Measurements from ENCODE around the gene SNX1. TPM values are rescaled to one million over a fixed set of nuclear protein-coding genes. Genes with fewer than 3 reads are reported as not detected.

Gene SNX1
- total and polyA plus RNA-seq, 2 of the 13 experiments (the other 11 are each of a cell fraction or from before 2014, with no cell fraction given) = 29.3 to 60.1 TPM

DNA sequence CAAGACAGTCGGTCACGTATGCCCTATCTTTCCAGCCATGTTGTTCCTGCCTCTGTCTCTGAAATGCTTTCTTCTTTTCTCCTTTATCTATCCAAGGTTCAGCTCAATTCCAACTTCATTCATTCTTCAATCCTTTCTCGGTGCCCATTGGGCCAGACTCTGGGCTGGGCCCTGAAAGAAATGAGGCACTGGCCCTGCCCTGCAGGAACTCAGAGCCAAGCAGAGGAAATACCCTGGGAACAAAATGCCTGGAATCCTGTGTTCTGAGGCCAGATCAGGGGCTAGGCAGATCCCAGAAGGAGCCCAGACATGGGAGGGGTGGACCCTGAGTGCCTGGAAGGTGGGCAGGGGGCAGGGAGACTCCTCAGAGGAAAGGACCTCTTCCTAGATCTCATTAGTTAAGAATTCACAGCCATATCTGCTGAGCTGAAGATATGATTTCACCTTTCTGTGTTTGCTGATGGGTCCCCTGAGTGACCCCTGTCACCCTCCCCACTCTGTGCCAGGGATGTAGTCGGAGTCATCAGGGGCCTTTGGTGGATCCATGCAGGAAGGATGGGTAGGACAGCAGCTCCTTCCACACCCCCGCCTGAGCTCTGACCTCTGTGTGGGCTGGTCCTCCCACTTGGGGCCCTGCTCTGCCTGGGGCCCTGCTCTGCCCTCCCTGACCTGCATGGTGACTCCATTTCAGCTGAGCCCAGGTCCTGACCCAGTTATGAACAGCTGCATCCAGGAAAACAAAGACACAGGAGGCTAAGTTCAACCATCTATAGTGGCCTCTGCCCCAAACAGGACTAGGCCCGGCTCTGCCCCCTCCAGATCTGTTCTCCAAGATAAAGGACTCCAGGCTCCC lies 44.1 kb upstream of the SNX1 start (continued):
- TF ChIP-seq USF2 (IDR thresholded peaks at IDR 0.05; ENCODE audit: low read depth, low read length) (no peak), USF2 (CRISPR knock-in tag; IDR thresholded peaks at IDR 0.05; ENCODE audit: borderline replicate concordance) (no peak), SAP130 (CRISPR knock-in tag; IDR thresholded peaks at IDR 0.05; ENCODE audit: low read depth) (0 out of 2 replicates have a peak, but pooled peaks have one; percentile 9), ZNF784 (CRISPR knock-in tag; IDR thresholded peaks at IDR 0.05; ENCODE audit: borderline replicate concordance) (no peak), FOXA1 (IDR thresholded peaks at IDR 0.05) (no peak), FOXA1 (CRISPR knock-in tag; IDR thresholded peaks at IDR 0.05) (no peak), RARA (CRISPR knock-in tag; IDR thresholded peaks at IDR 0.05) (peak; percentile 79), ZBTB3 (CRISPR knock-in tag; IDR thresholded peaks at IDR 0.05; ENCODE audit: borderline replicate concordance, low read depth) (no peak), NR2F2 (IDR thresholded peaks at IDR 0.05; ENCODE audit: borderline replicate concordance, low read depth) (peak; percentile 48; the same call in 1 of the 2 replicates), RFXANK (CRISPR knock-in tag; IDR thresholded peaks at IDR 0.05) (no peak), TBX2 (CRISPR knock-in tag; IDR thresholded peaks at IDR 0.05; ENCODE audit: borderline replicate concordance) (no peak), RARG (CRISPR knock-in tag; IDR thresholded peaks at IDR 0.05; ENCODE audit: low read depth) (no peak), ZNF274 (CRISPR knock-in tag; IDR thresholded peaks at IDR 0.05) (no peak), KLF9 (CRISPR knock-in tag; IDR thresholded peaks at IDR 0.05; ENCODE audit: low read depth) (no peak), ZNF605 (CRISPR knock-in tag; IDR thresholded peaks at IDR 0.05) (no peak), DDIT3 (CRISPR knock-in tag; IDR thresholded peaks at IDR 0.05) (no peak), DBP (CRISPR knock-in tag; IDR thresholded peaks at IDR 0.05; ENCODE audit: not compliant biosample characterization) (no peak), RXRA (CRISPR knock-in tag; IDR thresholded peaks at IDR 0.05) (peak; percentile 29; the same call in 1 of the 2 replicates)
- TF ChIP-seq, protein P1, sequence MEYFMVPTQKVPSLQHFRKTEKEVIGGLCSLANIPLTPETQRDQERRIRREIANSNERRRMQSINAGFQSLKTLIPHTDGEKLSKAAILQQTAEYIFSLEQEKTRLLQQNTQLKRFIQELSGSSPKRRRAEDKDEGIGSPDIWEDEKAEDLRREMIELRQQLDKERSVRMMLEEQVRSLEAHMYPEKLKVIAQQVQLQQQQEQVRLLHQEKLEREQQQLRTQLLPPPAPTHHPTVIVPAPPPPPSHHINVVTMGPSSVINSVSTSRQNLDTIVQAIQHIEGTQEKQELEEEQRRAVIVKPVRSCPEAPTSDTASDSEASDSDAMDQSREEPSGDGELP (IDR thresholded peaks at IDR 0.05; ENCODE audit: borderline replicate concordance, low read depth) = peak; percentile 59; the same call in 1 of the 2 replicates
- TF ChIP-seq, protein P2, sequence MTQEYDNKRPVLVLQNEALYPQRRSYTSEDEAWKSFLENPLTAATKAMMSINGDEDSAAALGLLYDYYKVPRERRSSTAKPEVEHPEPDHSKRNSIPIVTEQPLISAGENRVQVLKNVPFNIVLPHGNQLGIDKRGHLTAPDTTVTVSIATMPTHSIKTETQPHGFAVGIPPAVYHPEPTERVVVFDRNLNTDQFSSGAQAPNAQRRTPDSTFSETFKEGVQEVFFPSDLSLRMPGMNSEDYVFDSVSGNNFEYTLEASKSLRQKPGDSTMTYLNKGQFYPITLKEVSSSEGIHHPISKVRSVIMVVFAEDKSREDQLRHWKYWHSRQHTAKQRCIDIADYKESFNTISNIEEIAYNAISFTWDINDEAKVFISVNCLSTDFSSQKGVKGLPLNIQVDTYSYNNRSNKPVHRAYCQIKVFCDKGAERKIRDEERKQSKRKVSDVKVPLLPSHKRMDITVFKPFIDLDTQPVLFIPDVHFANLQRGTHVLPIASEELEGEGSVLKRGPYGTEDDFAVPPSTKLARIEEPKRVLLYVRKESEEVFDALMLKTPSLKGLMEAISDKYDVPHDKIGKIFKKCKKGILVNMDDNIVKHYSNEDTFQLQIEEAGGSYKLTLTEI (CRISPR knock-in tag; conservative IDR thresholded peaks at IDR 0.05) = no peak

Measured in HepG2 (cell line).